ENCODE data around the gene ZNF844. TPM values are rescaled to one million over a fixed set of nuclear protein-coding genes. Genes with fewer than 3 reads are reported as not detected.

ZNF844 gene
- total and polyA plus RNA-seq, 2 donors from 2014 or later: 7.4 to 28.1 TPM

- intact Hi-C loops (cut with DNase I): no loop called here
- TF ChIP-seq CTCF (IDR thresholded peaks at IDR 0.05; ENCODE audit: borderline replicate concordance, extremely low read depth, insufficient read depth): no peak
- Histone ChIP-seq H3K9me3 (ENCODE audit: control insufficient read depth in 2 of 3, insufficient read depth in 1 of 3, low read length in 3 of 3) (peaks cover 2 to 9% (median 2%) of the 10 kb centered on the region in 3 donors), H3K4me3 (ENCODE audit: low read length in 3 of 3) (no peak overlapping the region), H3K4me1 (ENCODE audit: control insufficient read depth in 2 of 3, insufficient read depth in 2 of 3, low read depth in 1 of 3, low read length in 3 of 3) (no peaks in the 10 kb centered on the region), H3K36me3 (ENCODE audit: control insufficient read depth in 2 of 3, insufficient read depth in 3 of 3, low read length in 3 of 3) (peaks cover 0 to 6% (median 0%) of the 10 kb centered on the region in 3 donors), H3K9ac (ENCODE audit: low read length in 3 of 3) (no peak overlapping the region), H3K27ac (ENCODE audit: low read depth in 2 of 2, low read length in 2 of 2) (no peak overlapping the region), H3K27me3 (ENCODE audit: control insufficient read depth, insufficient read depth, low read length) (no peaks in the 10 kb centered on the region)
- no peak for FAIRE-seq
- no peak for DNase-seq
These were observed 20.7 kb downstream of the ZNF844 start for GRCh38 chr19:12085074-12085818.

DNA sequence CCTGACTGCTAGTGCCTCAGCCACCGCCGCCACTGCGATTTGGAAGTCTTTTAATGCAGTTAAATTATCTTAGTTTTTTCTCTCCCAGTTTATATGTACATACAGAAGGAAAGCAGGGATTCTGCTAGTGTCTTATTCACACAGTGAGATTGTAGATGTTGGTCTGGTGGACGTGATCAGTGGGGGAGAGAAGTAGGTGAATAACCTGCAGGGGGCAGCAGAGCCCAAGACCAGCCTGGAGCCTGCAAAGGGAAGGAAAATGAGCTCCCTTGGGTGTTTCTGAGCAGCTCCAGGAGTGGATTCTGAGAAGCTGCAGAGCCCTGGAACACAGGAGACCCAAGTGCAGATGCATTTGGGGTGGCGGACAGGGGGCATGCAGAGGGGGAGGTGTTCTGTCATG is 26.3 kb downstream of the ZNF844 start:
- Histone ChIP-seq H3K4me3 (ENCODE audit: low read length in 3 of 3) (no peak overlapping the region), H3K36me3 (ENCODE audit: control insufficient read depth in 2 of 3, insufficient read depth in 3 of 3, low read length in 3 of 3) (no peaks in the 10 kb centered on the region), H3K4me1 (ENCODE audit: control insufficient read depth in 2 of 3, insufficient read depth in 2 of 3, low read depth in 1 of 3, low read length in 3 of 3) (peaks cover 0 to 2% (median 0%) of the 10 kb centered on the region in 3 donors), H3K27me3 (ENCODE audit: control insufficient read depth, insufficient read depth, low read length) (no peaks in the 10 kb centered on the region), H3K9ac (ENCODE audit: low read length in 3 of 3) (no peak overlapping the region), H3K9me3 (ENCODE audit: control insufficient read depth in 2 of 3, insufficient read depth in 1 of 3, low read length in 3 of 3) (no peaks in the 10 kb centered on the region), H3K27ac (ENCODE audit: low read depth in 2 of 2, low read length in 2 of 2) (no peak overlapping the region)
- DNase-seq (peak in 4 of 5 donors; percentile 72 to 79 (median 75)), FAIRE-seq (no peak)
- peak; percentile 64 for TF ChIP-seq CTCF (IDR thresholded peaks at IDR 0.05; ENCODE audit: borderline replicate concordance, extremely low read depth, insufficient read depth)
- intact Hi-C loops (cut with DNase I): no loop called here

GRCh38 chr19:12092065-12092867 is 27.7 kb downstream of the ZNF844 start:
- TF ChIP-seq CTCF (IDR thresholded peaks at IDR 0.05; ENCODE audit: borderline replicate concordance, extremely low read depth, insufficient read depth): no peak
- no peaks in the 10 kb centered on the region for H3K9me3 ChIP-seq (ENCODE audit: control insufficient read depth in 2 of 3, insufficient read depth in 1 of 3, low read length in 3 of 3)
- FAIRE-seq: no peak
- peaks cover 0 to 2% (median 0%) of the 10 kb centered on the region in 3 donors for H3K4me1 ChIP-seq (ENCODE audit: control insufficient read depth in 2 of 3, insufficient read depth in 2 of 3, low read depth in 1 of 3, low read length in 3 of 3)
- H3K27me3 ChIP-seq (ENCODE audit: control insufficient read depth, insufficient read depth, low read length): no peaks in the 10 kb centered on the region
- H3K27ac ChIP-seq (ENCODE audit: low read depth in 2 of 2, low read length in 2 of 2): peak overlapping the region; percentile 51 to 67
- H3K4me3 ChIP-seq (ENCODE audit: low read length in 3 of 3): peak overlapping the region; percentile 76 to 85 (median 82)
- no peaks in the 10 kb centered on the region for H3K36me3 ChIP-seq (ENCODE audit: control insufficient read depth in 2 of 3, insufficient read depth in 3 of 3, low read length in 3 of 3)
- peak overlapping the region; percentile 43 to 67 (median 52) for H3K9ac ChIP-seq (ENCODE audit: low read length in 3 of 3)
- intact Hi-C loops (cut with DNase I): no loop called here
- DNase-seq: peak; percentile 93 to 97 (median 95)
